WI38 (cell line): ENCODE measurements around the gene WDR19.
"Not testable (repeated sequence)": the region's sequence is repeated elsewhere in the genome, so short reads cannot be mapped to it uniquely, and the experiment has no call there.

Experiments
- H3K4me3 ChIP-seq: 2 replicates; pipeline ENCODE4 v1.5.1; 2011; ENCODE audit warnings: low read depth, mild to moderate bottlenecking, control low read depth, low read length
- TF ChIP-seq, protein P1 (sequence below): IDR thresholded peaks from 2 replicates; pipeline ENCODE4 v1.5.1; 2012; ENCODE audit warnings: low read depth, mild to moderate bottlenecking, control low read depth, low read length

Gene WDR19

DNA sequence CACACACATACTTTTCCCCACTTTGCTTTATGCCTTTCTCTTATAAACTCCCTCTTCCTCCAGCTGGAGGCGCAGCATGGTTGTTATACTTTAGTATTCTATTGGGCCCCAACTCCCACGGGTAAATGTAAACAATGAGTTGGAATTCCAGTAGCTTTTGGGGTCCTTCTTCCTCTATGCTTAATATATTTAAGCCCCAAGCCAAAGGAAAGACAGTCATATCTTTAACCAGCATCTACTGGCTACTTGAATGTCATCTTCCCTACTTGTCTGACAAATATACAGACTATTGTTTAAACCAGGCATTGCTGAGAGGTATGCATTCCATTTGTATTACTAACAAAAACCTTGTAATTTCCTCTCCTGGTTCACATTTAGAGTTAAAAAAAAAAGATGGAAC lies 72.9 kb downstream of the WDR19 start:
- TF ChIP-seq, protein P1, sequence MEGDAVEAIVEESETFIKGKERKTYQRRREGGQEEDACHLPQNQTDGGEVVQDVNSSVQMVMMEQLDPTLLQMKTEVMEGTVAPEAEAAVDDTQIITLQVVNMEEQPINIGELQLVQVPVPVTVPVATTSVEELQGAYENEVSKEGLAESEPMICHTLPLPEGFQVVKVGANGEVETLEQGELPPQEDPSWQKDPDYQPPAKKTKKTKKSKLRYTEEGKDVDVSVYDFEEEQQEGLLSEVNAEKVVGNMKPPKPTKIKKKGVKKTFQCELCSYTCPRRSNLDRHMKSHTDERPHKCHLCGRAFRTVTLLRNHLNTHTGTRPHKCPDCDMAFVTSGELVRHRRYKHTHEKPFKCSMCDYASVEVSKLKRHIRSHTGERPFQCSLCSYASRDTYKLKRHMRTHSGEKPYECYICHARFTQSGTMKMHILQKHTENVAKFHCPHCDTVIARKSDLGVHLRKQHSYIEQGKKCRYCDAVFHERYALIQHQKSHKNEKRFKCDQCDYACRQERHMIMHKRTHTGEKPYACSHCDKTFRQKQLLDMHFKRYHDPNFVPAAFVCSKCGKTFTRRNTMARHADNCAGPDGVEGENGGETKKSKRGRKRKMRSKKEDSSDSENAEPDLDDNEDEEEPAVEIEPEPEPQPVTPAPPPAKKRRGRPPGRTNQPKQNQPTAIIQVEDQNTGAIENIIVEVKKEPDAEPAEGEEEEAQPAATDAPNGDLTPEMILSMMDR, result no peak
- no peak overlapping the region for H3K4me3 ChIP-seq

GRCh38 chr4:39255871-39256270 lies 73.5 kb downstream of the WDR19 start:
- TF ChIP-seq, protein P1, result no peak

DNA sequence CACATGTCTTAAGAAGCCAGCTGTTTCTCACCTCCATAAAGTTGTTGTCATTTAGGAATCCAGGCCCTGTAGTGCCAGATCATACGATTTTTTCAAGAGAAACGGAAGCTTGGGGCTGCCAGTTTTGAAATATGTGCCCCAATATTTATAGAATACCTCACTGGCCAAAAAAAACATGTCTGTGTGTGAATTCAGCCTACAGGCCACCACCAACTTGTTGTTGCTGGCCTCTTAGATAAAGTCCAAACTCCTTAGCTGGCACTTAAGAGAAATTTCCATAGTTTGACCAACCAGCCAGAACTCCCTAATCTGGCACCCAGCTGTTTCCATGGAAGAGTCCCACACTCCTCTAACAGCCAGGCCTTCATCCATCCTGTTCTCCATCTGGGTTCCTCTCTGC lies 74.1 kb downstream of the WDR19 start:
- H3K4me3 ChIP-seq, result no peak overlapping the region
- TF ChIP-seq, protein P1, result no peak

More at GRCh38 chr4:39255871-39256270, 73.5 kb downstream of the WDR19 start:
- no peak overlapping the region for H3K4me3 ChIP-seq

- TF ChIP-seq, protein P1, result no peak
- no peak overlapping the region for H3K4me3 ChIP-seq
Measured at GRCh38 chr4:39259571-39260330, 77.4 kb downstream of the WDR19 start.

GRCh38 chr4:39263895-39264294 lies 81.6 kb downstream of the WDR19 start:
- TF ChIP-seq, protein P1, result no peak
- no peak overlapping the region for H3K4me3 ChIP-seq

GRCh38 chr4:39274503-39274902 lies 92.2 kb downstream of the WDR19 start:
- TF ChIP-seq, protein P1, result no peak

GRCh38 chr4:39277661-39278060 lies 95.3 kb downstream of the WDR19 start:
- not testable (repeated sequence) for H3K4me3 ChIP-seq

More at GRCh38 chr4:39274503-39274902, 92.2 kb downstream of the WDR19 start:
- H3K4me3 ChIP-seq, result no peak overlapping the region

DNA sequence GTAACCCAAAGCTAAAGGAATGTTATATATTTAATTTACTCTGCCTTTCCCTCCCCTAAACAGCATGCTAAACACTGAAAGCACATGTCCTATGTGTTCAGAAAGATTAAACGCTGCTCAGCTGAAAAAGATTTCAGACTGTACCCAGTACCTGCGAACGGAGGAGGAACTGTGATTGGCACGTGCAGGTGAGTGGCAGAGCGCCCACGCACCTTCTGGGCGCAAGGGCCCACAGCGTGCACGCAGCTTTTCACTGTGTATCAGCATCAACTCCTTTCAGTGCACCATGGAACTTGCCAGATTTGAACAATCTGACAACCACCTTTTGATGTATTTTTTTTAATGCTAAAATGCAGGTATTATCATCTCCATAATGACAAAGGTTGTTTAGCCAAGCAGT lies 96.1 kb downstream of the WDR19 start:
- no peak overlapping the region for H3K4me3 ChIP-seq
- TF ChIP-seq, protein P1, result no peak
